ENCODE data around the gene TRIM2. TPM values are rescaled to one million over a fixed set of nuclear protein-coding genes. Genes with fewer than 3 reads are reported as not detected.

Gene TRIM2
- total and polyA plus RNA-seq, 10 of the 15 experiments (the other 5 are each of a cell fraction or from before 2014, with no cell fraction given), result 0.06 to 0.19 (median 0.15) TPM; not detected in 3

DNA sequence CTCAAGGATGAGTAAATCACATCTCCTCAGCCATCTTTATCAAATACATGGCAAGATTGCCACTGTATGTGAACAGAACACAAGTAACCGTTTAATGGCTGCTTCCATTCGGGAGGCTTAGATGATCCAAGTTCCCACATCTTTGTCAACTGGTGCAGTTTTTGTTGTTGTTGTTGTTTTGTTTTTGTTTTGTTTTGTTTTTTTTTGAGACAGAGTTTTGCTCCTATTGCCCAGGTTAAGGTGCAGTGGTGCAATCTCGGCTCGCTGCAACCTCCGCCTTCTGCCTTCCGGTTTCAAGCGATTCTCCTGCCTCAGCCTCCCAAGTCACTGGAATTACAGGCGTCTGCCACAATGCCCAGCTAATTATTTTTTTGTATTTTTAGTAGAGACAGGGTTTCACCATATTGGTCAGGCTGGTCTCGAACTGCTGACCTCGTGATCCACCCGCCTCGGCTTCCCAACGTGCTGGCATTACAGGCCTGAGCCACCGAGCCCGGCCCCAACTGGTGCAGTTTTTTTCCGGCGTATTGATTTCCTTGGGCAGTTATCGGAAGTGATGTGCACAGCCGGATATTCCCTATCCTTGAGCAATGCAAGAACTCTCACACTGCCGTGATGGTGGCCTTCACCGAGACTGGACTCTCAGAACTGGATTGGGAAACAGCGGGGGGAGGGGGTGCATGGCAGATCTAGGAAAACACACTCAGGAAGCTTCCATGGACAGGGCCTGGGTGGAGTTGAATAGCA lies 29.2 kb upstream of the TRIM2 start:
- intact Hi-C loops (cut with micrococcal nuclease; ENCODE audit: unreplicated experiment), result no loop called here
- WGBS (ENCODE audit: insufficient coverage, insufficient replicate concordance, low lambda C conversion rate, missing lambda C conversion rate), result 74% methylated on average over 22 of the region's 22 CpGs
- Histone ChIP-seq H3K27ac (ENCODE audit: control insufficient read depth, insufficient read depth) (no peak overlapping the region), H3K9me3 (replicated peaks; ENCODE audit: control insufficient read depth, insufficient read depth, low read length) (no peaks in the 10 kb centered on the region), H3K79me2 (ENCODE audit: control insufficient read depth, insufficient read depth, low read length) (no peaks in the 10 kb centered on the region), H3K9ac (ENCODE audit: control insufficient read depth, insufficient read depth, low read length) (no peak overlapping the region), H2AFZ (ENCODE audit: control insufficient read depth, low read depth, low read length) (no peak overlapping the region), H3K4me1 (ENCODE audit: control insufficient read depth, insufficient read depth, low read length) (no peaks in the 10 kb centered on the region), H3K4me3 (no peak overlapping the region), H3K4me2 (ENCODE audit: control insufficient read depth, insufficient read depth) (no peak overlapping the region), H4K20me1 (ENCODE audit: control insufficient read depth, insufficient read depth) (no peaks in the 10 kb centered on the region), H3K27me3 (replicated peaks in 1 of 2; ENCODE audit: control insufficient read depth in 2 of 2, insufficient read depth in 2 of 2, low read length in 1 of 2) (no peaks in the 10 kb centered on the region; a peak in 2 of 4 replicates), H3K36me3 (ENCODE audit: control insufficient read depth in 2 of 2, insufficient read depth in 2 of 2, low read length in 1 of 2) (no peaks in the 10 kb centered on the region)
- DNase-seq (ENCODE audit: low read depth, low spot score) (no peak), FAIRE-seq (no peak), ATAC-seq (no peak)
- RAD21 ChIA-PET (ENCODE audit: unreplicated experiment), result no interaction called here
- BruUV-seq (replicated peaks), result no TSS peak
- TF ChIP-seq YBX1 (IDR thresholded peaks at IDR 0.05) (no peak), PML (IDR thresholded peaks at IDR 0.05; ENCODE audit: low read length) (no peak), TCF7 (IDR thresholded peaks at IDR 0.05; ENCODE audit: borderline replicate concordance) (no peak)
- TF ChIP-seq, protein P1, sequence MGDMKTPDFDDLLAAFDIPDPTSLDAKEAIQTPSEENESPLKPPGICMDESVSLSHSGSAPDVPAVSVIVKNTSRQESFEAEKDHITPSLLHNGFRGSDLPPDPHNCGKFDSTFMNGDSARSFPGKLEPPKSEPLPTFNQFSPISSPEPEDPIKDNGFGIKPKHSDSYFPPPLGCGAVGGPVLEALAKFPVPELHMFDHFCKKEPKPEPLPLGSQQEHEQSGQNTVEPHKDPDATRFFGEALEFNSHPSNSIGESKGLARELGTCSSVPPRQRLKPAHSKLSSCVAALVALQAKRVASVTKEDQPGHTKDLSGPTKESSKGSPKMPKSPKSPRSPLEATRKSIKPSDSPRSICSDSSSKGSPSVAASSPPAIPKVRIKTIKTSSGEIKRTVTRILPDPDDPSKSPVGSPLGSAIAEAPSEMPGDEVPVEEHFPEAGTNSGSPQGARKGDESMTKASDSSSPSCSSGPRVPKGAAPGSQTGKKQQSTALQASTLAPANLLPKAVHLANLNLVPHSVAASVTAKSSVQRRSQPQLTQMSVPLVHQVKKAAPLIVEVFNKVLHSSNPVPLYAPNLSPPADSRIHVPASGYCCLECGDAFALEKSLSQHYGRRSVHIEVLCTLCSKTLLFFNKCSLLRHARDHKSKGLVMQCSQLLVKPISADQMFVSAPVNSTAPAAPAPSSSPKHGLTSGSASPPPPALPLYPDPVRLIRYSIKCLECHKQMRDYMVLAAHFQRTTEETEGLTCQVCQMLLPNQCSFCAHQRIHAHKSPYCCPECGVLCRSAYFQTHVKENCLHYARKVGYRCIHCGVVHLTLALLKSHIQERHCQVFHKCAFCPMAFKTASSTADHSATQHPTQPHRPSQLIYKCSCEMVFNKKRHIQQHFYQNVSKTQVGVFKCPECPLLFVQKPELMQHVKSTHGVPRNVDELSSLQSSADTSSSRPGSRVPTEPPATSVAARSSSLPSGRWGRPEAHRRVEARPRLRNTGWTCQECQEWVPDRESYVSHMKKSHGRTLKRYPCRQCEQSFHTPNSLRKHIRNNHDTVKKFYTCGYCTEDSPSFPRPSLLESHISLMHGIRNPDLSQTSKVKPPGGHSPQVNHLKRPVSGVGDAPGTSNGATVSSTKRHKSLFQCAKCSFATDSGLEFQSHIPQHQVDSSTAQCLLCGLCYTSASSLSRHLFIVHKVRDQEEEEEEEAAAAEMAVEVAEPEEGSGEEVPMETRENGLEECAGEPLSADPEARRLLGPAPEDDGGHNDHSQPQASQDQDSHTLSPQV (IDR thresholded peaks at IDR 0.05), result no peak
- SMC1A ChIA-PET (ENCODE audit: uncharacterized antibody, unreplicated experiment), result interaction anchor here (0.9 kb wide), 1 partner anchor 12 kb away, joined by 4 read pairs; no protein-coding TSS in a partner anchor
- POLR2A ChIA-PET, result no interaction called here
- CTCF ChIA-PET, result no interaction called here
- in situ Hi-C loops (cut with MboI), result no loop called here
